Embryonic facial prominence (tissue), 1 donor: ENCODE results near the gene SIGLEC1.
A peak's percentile ranks its signal among the peaks of the same experiment; 100 is the strongest.

ENCODE experiments used
- DNase-seq: peaks from one replicate; pipeline ENCODE4 v3.0.0-alpha.2; 2016; ENCODE audit errors: extremely low spot score

Gene SIGLEC1

GRCh38 chr20:3701061-3701998 is 11.1 kb downstream of the SIGLEC1 start:
- no peak for DNase-seq

GRCh38 chr20:3699037-3699436 is 13.4 kb downstream of the SIGLEC1 start:
- no peak for DNase-seq

- no peak for DNase-seq
Measured at GRCh38 chr20:3698591-3699001, 13.8 kb downstream of the SIGLEC1 start.

GRCh38 chr20:3697588-3698305 is 14.7 kb downstream of the SIGLEC1 start:
- no peak for DNase-seq

- DNase-seq: no peak
Measured at GRCh38 chr20:3696745-3697587, 15.4 kb downstream of the SIGLEC1 start.

GRCh38 chr20:3696200-3696599 is 16.2 kb downstream of the SIGLEC1 start:
- no peak for DNase-seq

- no peak for DNase-seq
Measured at GRCh38 chr20:3694864-3695263, 17.5 kb downstream of the SIGLEC1 start.

- no peak for DNase-seq
Measured at GRCh38 chr20:3693376-3693775, 19.0 kb downstream of the SIGLEC1 start.

GRCh38 chr20:3692706-3693294 is 19.6 kb downstream of the SIGLEC1 start:
- no peak for DNase-seq

GRCh38 chr20:3691897-3692296 is 20.5 kb downstream of the SIGLEC1 start:
- no peak for DNase-seq

GRCh38 chr20:3691306-3691705 is 21.1 kb downstream of the SIGLEC1 start:
- DNase-seq: no peak

- no peak for DNase-seq
Measured at GRCh38 chr20:3690413-3690812, 22.0 kb downstream of the SIGLEC1 start.

- no peak for DNase-seq
Measured at GRCh38 chr20:3689978-3690377, 22.4 kb downstream of the SIGLEC1 start.

- no peak for DNase-seq
Measured at GRCh38 chr20:3687655-3688054, 24.7 kb downstream of the SIGLEC1 start.

GRCh38 chr20:3686867-3687321 is 25.5 kb downstream of the SIGLEC1 start:
- peak; percentile 27 for DNase-seq

- DNase-seq: no peak
Measured at GRCh38 chr20:3686421-3686820, 26.0 kb downstream of the SIGLEC1 start.

- no peak for DNase-seq
Measured at GRCh38 chr20:3685341-3685740, 27.1 kb downstream of the SIGLEC1 start.

GRCh38 chr20:3681931-3682781 is 30.2 kb downstream of the SIGLEC1 start, which contains the start of gene ADAM33:
Gene ADAM33, minus strand, starts transcription at chr20:3682010. Its CDS starts 6 bp downstream, at chr20:3682004.
- no peak for DNase-seq

GRCh38 chr20:3681352-3681930 is 31.0 kb downstream of the SIGLEC1 start:
- no peak for DNase-seq
